IPS-18a (cell line): ENCODE measurements around the gene NSA2.

Experiments used
- H3K27ac ChIP-seq: one replicate; pipeline ENCODE4 v1.5.1; 2013; ENCODE audit warnings: low read length
- H3K27me3 ChIP-seq: one replicate; pipeline ENCODE4 v1.6.1; 2013; ENCODE audit warnings: mild to moderate bottlenecking, low read length; ENCODE audit not compliant: control insufficient read depth, insufficient read depth
- H3K36me3 ChIP-seq: one replicate; pipeline ENCODE4 v1.6.1; 2013; ENCODE audit warnings: low read depth, low read length; ENCODE audit not compliant: control insufficient read depth
- H3K4me1 ChIP-seq: one replicate; pipeline ENCODE4 v1.6.1; 2013; ENCODE audit warnings: low read depth, low read length; ENCODE audit not compliant: control insufficient read depth
- H3K4me3 ChIP-seq: one replicate; pipeline ENCODE4 v1.5.1; 2013; ENCODE audit warnings: low read length
- H3K9ac ChIP-seq: one replicate; pipeline ENCODE4 v1.6.1; 2013; ENCODE audit warnings: mild to moderate bottlenecking, low read length, moderate library complexity
- H3K9me3 ChIP-seq: one replicate; pipeline ENCODE4 v1.6.1; 2013; ENCODE audit warnings: low read depth, low read length; ENCODE audit not compliant: control insufficient read depth

Gene NSA2

DNA sequence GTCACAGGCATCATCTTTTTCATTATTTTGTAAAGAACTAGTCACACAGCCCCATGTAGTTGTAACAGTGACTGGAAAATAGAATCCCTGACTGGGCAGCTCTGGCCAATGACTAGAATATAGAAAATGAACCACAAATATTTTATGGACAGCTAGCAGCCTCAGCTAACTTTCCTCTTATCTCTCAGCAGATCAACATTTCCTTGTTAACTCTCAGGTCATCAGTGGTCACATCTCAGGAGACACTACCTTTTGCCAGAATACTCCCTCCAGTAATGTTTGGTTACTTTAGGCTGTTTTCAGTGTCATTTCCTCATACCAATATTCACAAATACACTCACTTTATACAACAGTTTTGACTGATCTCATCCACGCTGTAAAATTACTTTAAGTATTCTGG, 55.2 kb downstream of the NSA2 start:
- Histone ChIP-seq H3K27me3 (no peaks in the 10 kb centered on the region), H3K9me3 (no peaks in the 10 kb centered on the region), H3K9ac (no peak overlapping the region), H3K36me3 (peaks cover 22% of the 10 kb centered on the region), H3K4me3 (no peak overlapping the region), H3K27ac (no peak overlapping the region), H3K4me1 (peaks cover 70% of the 10 kb centered on the region)

- Histone ChIP-seq H3K4me3 (no peak overlapping the region), H3K9me3 (no peaks in the 10 kb centered on the region), H3K27me3 (no peaks in the 10 kb centered on the region), H3K36me3 (peaks cover 33% of the 10 kb centered on the region), H3K9ac (no peak overlapping the region), H3K4me1 (peaks cover 20% of the 10 kb centered on the region), H3K27ac (no peak overlapping the region)
These were observed 62.4 kb downstream of the NSA2 start for GRCh38 chr5:74829413-74829812.
